ENCODE results near the gene FAM117A. TPM values are rescaled to one million over a fixed set of nuclear protein-coding genes. Genes with fewer than 3 reads are reported as not detected.

Gene FAM117A
- total RNA-seq, 4 donors from 2014 or later: 21.8 to 39.7 (median 26.4) TPM

- WGBS, 2 donors: 25 to 28% methylated on average over 16 of the region's 16 CpGs
- intact Hi-C loops (cut with DNase I; ENCODE audit: low total_unique reads): loop anchor here (2.0 kb wide), 1 partner anchor 128 kb away; no protein-coding TSS in a partner anchor
- peak; percentile 53 to 92 for DNase-seq (ENCODE audit: low spot score in 2 of 2)
- H3K4me3 ChIP-seq (ENCODE audit: low read depth, poor library complexity, severe bottlenecking): no peak overlapping the region
- no peak for TF ChIP-seq POLR2A (IDR thresholded peaks at IDR 0.05)
- TF ChIP-seq, protein P1, sequence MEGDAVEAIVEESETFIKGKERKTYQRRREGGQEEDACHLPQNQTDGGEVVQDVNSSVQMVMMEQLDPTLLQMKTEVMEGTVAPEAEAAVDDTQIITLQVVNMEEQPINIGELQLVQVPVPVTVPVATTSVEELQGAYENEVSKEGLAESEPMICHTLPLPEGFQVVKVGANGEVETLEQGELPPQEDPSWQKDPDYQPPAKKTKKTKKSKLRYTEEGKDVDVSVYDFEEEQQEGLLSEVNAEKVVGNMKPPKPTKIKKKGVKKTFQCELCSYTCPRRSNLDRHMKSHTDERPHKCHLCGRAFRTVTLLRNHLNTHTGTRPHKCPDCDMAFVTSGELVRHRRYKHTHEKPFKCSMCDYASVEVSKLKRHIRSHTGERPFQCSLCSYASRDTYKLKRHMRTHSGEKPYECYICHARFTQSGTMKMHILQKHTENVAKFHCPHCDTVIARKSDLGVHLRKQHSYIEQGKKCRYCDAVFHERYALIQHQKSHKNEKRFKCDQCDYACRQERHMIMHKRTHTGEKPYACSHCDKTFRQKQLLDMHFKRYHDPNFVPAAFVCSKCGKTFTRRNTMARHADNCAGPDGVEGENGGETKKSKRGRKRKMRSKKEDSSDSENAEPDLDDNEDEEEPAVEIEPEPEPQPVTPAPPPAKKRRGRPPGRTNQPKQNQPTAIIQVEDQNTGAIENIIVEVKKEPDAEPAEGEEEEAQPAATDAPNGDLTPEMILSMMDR (IDR thresholded peaks at IDR 0.05): peak in 1 of 3 donors; percentile 90
Observed at GRCh38 chr17:49694847-49695697, 68.9 kb downstream of the FAM117A start.

DNA sequence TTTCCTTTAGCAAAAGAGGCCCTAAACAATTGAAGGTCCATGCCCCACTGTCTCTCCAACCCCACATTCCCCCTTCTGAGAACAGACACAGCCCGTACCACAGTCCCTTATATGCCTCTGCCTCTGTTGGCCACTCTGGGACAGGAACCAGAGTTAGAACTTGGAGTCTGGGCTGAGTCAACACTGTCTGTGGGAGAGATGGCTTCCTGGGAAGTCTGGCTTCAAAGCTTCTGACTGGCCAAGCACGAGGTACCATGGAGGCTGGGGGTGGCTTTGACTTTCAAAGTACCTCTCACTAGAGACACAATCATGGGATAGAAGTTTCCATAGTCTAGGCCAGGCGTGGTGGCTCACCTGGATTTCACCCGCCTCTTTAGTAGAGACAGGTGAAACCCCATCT, 71.2 kb downstream of the FAM117A start:
- intact Hi-C loops (cut with DNase I; ENCODE audit: low total_unique reads): no loop called here
- no peak overlapping the region for H3K4me3 ChIP-seq (ENCODE audit: low read depth, poor library complexity, severe bottlenecking)
- DNase-seq (ENCODE audit: low spot score in 2 of 2): peak in 1 of 2 donors; percentile 49
- 88 to 89% methylated on average over 4 of the region's 4 CpGs for WGBS, 2 donors
- TF ChIP-seq, protein P1 (IDR thresholded peaks at IDR 0.05): no peak
- no peak for TF ChIP-seq POLR2A (IDR thresholded peaks at IDR 0.05)

GRCh38 chr17:49691677-49692191, 72.2 kb downstream of the FAM117A start:
- H3K4me3 ChIP-seq (ENCODE audit: low read depth, poor library complexity, severe bottlenecking): no peak overlapping the region
- WGBS, 2 donors: 68 to 69% methylated on average over 8 of the region's 8 CpGs
- peak in 1 of 2 donors; percentile 3 for DNase-seq (ENCODE audit: low spot score in 2 of 2)
- intact Hi-C loops (cut with DNase I; ENCODE audit: low total_unique reads): no loop called here
- TF ChIP-seq POLR2A (IDR thresholded peaks at IDR 0.05): no peak
- TF ChIP-seq, protein P1 (IDR thresholded peaks at IDR 0.05): no peak

- intact Hi-C loops (cut with DNase I; ENCODE audit: low total_unique reads): no loop called here
- TF ChIP-seq, protein P1 (IDR thresholded peaks at IDR 0.05): no peak
- TF ChIP-seq POLR2A (IDR thresholded peaks at IDR 0.05): no peak
- no peak overlapping the region for H3K4me3 ChIP-seq (ENCODE audit: low read depth, poor library complexity, severe bottlenecking)
- DNase-seq (ENCODE audit: low spot score in 2 of 2): peak in 1 of 2 donors; percentile 59
- WGBS, 2 donors: 58 to 59% methylated on average over 9 of the region's 9 CpGs
Observed at GRCh38 chr17:49691086-49691676, 72.8 kb downstream of the FAM117A start.

- WGBS, 2 donors: 64 to 68% methylated on average over 2 of the region's 2 CpGs
- intact Hi-C loops (cut with DNase I; ENCODE audit: low total_unique reads): no loop called here
- TF ChIP-seq POLR2A (IDR thresholded peaks at IDR 0.05): no peak
- TF ChIP-seq, protein P1 (IDR thresholded peaks at IDR 0.05): no peak
- peak in 1 of 2 donors; percentile 34 for DNase-seq (ENCODE audit: low spot score in 2 of 2)
- no peak overlapping the region for H3K4me3 ChIP-seq (ENCODE audit: low read depth, poor library complexity, severe bottlenecking)
Observed at GRCh38 chr17:49690256-49690655, 73.7 kb downstream of the FAM117A start.

Measured in lower leg skin (tissue), 4 donors.